Measurements from ENCODE around the gene SCAF4. TPM values are rescaled to one million over a fixed set of nuclear protein-coding genes. Genes with fewer than 3 reads are reported as not detected.

SCAF4 gene
- total RNA-seq, 4 donors from 2014 or later, result 23.2 to 31.0 (median 26.8) TPM

DNA sequence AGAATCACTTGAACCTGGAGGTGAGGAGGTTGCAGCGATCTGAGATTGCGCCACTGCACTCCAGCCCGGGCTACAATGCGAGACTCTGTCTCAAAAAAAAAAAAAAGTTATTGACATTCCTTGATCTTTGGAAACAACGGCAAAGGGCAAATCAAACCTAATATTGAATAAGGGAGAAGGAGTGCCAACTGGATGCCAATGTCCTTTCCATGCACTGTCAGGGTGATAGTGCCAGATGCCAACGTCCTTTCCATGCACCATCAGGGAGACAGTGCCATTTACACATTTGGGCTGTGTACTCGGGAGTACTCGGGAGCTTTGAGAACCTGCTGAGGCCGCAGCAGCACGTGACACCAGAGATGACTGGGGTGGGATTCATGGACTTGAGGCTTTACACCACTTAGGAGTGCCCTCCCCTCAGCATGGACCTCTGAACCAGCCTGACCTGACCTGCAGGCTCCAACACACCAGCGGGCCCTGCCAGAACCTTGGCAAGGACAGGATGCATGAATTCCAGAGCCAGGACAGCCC lies 106.9 kb downstream of the SCAF4 start:
- intact Hi-C loops (cut with DNase I; ENCODE audit: low total_unique reads), result no loop called here
- H3K9me3 ChIP-seq, result no peaks in the 10 kb centered on the region
- WGBS, 2 donors (ENCODE audit: low coverage in 1 of 2), result 88% methylated on average over 5 to 11 of the region's 11 CpGs
- no peaks in the 10 kb centered on the region for H3K36me3 ChIP-seq
- no peak for DNase-seq
- H3K27ac ChIP-seq, result no peak overlapping the region
- H3K4me3 ChIP-seq, result no peak overlapping the region
- no peak for TF ChIP-seq EP300 (IDR thresholded peaks at IDR 0.05; ENCODE audit: low read depth)
- TF ChIP-seq POLR2A (IDR thresholded peaks at IDR 0.05), result no peak
- no peak for TF ChIP-seq CTCF (IDR thresholded peaks at IDR 0.05)
- no peaks in the 10 kb centered on the region for H3K27me3 ChIP-seq
- in situ Hi-C loops (cut with MboI; ENCODE audit: low pct_ligation_motif_present in 1 of 4, low pct_unique_long_range_greater_than_20kb in 1 of 4, low sequenced_read_pairs in 3 of 4), result no loop called here
- no peaks in the 10 kb centered on the region for H3K4me1 ChIP-seq

DNA sequence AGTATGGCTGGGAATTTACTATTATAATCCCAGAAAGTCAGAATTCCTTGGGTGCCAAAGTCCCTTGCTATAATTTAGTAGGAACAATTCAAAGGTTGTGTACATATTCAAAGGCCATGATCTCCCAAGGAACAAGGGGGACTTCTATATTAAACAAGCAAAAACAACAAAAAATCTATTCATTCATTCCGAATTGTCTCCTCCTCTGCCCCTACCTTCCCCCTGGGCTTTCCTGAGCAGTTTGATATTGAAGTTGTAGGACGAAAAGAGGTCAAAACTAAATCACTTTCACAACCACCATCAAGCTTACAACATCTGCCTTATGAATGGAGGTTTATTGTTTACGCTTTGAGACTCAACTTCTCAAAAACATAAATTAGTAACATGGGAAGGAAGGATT lies 107.7 kb downstream of the SCAF4 start:
- 77 to 80% methylated on average over 3 of the region's 3 CpGs for WGBS, 2 donors (ENCODE audit: low coverage in 1 of 2)
- in situ Hi-C loops (cut with MboI; ENCODE audit: low pct_ligation_motif_present in 1 of 4, low pct_unique_long_range_greater_than_20kb in 1 of 4, low sequenced_read_pairs in 3 of 4), result no loop called here
- DNase-seq, result no peak
- H3K4me3 ChIP-seq, result no peak overlapping the region
- H3K36me3 ChIP-seq, result no peaks in the 10 kb centered on the region
- intact Hi-C loops (cut with DNase I; ENCODE audit: low total_unique reads), result no loop called here
- H3K9me3 ChIP-seq, result no peaks in the 10 kb centered on the region
- H3K27me3 ChIP-seq, result no peaks in the 10 kb centered on the region
- no peak overlapping the region for H3K27ac ChIP-seq
- no peaks in the 10 kb centered on the region for H3K4me1 ChIP-seq
- TF ChIP-seq EP300 (IDR thresholded peaks at IDR 0.05; ENCODE audit: low read depth) (no peak), CTCF (IDR thresholded peaks at IDR 0.05) (no peak), POLR2AphosphoS5 (IDR thresholded peaks at IDR 0.05) (no peak), POLR2A (IDR thresholded peaks at IDR 0.05) (no peak)

DNA sequence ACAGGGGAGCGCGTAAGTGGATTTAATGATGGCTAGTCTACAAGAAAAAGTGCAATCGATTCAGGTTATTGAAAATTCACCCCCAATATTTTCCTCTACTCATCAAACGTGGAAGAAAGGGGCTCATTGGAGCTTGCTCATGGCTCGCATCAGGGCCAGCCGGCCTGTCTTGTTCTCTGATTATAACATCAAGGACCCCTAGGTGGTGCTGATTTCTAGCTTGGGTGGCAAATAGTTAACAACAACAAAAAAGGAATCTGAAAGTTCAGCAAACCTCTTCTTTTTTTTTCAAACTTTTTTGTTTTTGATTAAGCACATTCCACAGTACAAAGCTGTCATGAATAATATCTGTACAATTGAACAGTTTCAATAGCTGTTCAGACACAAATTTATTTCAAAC lies 108.3 kb downstream of the SCAF4 start:
- Histone ChIP-seq H3K4me1 (no peaks in the 10 kb centered on the region), H3K9me3 (no peaks in the 10 kb centered on the region), H3K36me3 (no peaks in the 10 kb centered on the region), H3K27me3 (no peaks in the 10 kb centered on the region), H3K4me3 (no peak overlapping the region), H3K27ac (no peak overlapping the region)
- WGBS, 2 donors (ENCODE audit: low coverage in 1 of 2), result 70 to 85% methylated on average over 2 to 6 of the region's 6 CpGs
- intact Hi-C loops (cut with DNase I; ENCODE audit: low total_unique reads), result no loop called here
- in situ Hi-C loops (cut with MboI; ENCODE audit: low pct_ligation_motif_present in 1 of 4, low pct_unique_long_range_greater_than_20kb in 1 of 4, low sequenced_read_pairs in 3 of 4), result no loop called here
- no peak for DNase-seq
- TF ChIP-seq POLR2A (IDR thresholded peaks at IDR 0.05) (no peak), EP300 (IDR thresholded peaks at IDR 0.05; ENCODE audit: low read depth) (no peak), POLR2AphosphoS5 (IDR thresholded peaks at IDR 0.05) (no peak), CTCF (IDR thresholded peaks at IDR 0.05) (no peak)

DNA sequence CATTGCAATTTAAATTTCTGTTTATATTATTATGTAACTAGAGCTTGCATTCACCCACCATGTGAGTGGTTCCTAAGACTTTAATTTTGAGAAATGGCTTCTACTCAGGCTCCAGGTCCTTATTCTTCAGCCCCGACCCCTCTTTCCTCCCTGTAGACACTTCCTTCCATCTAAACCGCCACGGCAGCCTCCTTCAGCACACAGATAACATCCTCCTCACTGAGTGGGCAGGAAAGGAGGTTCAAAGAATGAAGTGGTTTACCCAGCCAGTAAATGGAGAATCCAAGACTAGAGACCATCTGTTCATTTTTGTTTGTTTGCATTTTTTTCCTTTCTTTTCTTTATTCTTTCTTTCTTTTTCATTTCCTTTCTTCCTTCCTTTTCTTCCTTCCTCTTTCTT lies 109.5 kb downstream of the SCAF4 start:
- in situ Hi-C loops (cut with MboI; ENCODE audit: low pct_ligation_motif_present in 1 of 4, low pct_unique_long_range_greater_than_20kb in 1 of 4, low sequenced_read_pairs in 3 of 4), result no loop called here
- intact Hi-C loops (cut with DNase I; ENCODE audit: low total_unique reads), result no loop called here
- no peak for DNase-seq
- H3K27ac ChIP-seq, result no peak overlapping the region
- H3K4me1 ChIP-seq, result no peaks in the 10 kb centered on the region
- H3K27me3 ChIP-seq, result no peaks in the 10 kb centered on the region
- H3K4me3 ChIP-seq, result no peak overlapping the region
- 59 to 71% methylated on average over 3 of the region's 3 CpGs for WGBS, 2 donors (ENCODE audit: low coverage in 1 of 2)
- no peaks in the 10 kb centered on the region for H3K36me3 ChIP-seq
- TF ChIP-seq EP300 (IDR thresholded peaks at IDR 0.05; ENCODE audit: low read depth) (no peak), CTCF (IDR thresholded peaks at IDR 0.05) (no peak), POLR2AphosphoS5 (IDR thresholded peaks at IDR 0.05) (no peak), POLR2A (IDR thresholded peaks at IDR 0.05) (no peak)
- no peaks in the 10 kb centered on the region for H3K9me3 ChIP-seq

Small RNA genes within 50 kb of the gene (small RNA-seq; reads per million reads assigned to genes)
- gene RF01241, result 0 reads per million in 4 donors

Other genes starting within 250 kb of the SCAF4 start
- gene SOD1, start 72.4 kb downstream of the SCAF4 start, total RNA-seq, result 100 to 1,000 TPM; 117 to 312 (median 256) TPM
- 1 to 10 TPM; 1.8 to 6.7 (median 3.9) TPM for gene HUNK, start 140.9 kb upstream of the SCAF4 start, total RNA-seq

All from transverse colon (tissue), 4 donors.